Fibroblast of lung (primary cell): ENCODE results near the gene PPP1R9A. TPM values are rescaled to one million over a fixed set of nuclear protein-coding genes. Genes with fewer than 3 reads are reported as not detected.

Source experiments
- DNase-seq, 2 donors: peaks; one replicate each; pipeline versions ENCODE4 v3.0.0 to v3.0.0-alpha.2; 2010; ENCODE audit warnings: low read depth in 2 of 2
- H2AFZ ChIP-seq: 2 replicates; pipeline ENCODE4 v1.5.1; 2012; ENCODE audit warnings: low read length, control low read depth, inconsistent platforms
- H3K27ac ChIP-seq: 2 replicates; pipeline ENCODE4 v1.5.1; 2011; ENCODE audit warnings: low read length, control low read depth; ENCODE audit not compliant: insufficient read depth
- H3K27me3 ChIP-seq: 2 replicates; pipeline ENCODE4 v1.5.1; 2011; ENCODE audit warnings: mild to moderate bottlenecking, low read length; ENCODE audit not compliant: control insufficient read depth, insufficient read depth
- H3K36me3 ChIP-seq: 2 replicates; pipeline ENCODE4 v1.5.1; 2011; ENCODE audit warnings: low read length; ENCODE audit not compliant: control insufficient read depth, insufficient read depth
- H3K4me1 ChIP-seq: 2 replicates; pipeline ENCODE4 v1.5.1; 2011; ENCODE audit warnings: low read length; ENCODE audit not compliant: control insufficient read depth, insufficient read depth; ENCODE audit errors: extremely low read depth
- H3K4me2 ChIP-seq: 2 replicates; pipeline ENCODE4 v1.5.1; 2011; ENCODE audit warnings: low read length, control low read depth; ENCODE audit not compliant: insufficient read depth; ENCODE audit errors: extremely low read depth
- H3K4me3 ChIP-seq, 4 experiments: fragments of 200-600 bp in 1 of 4; sonication (generic) in 1 of 4; replicated peaks in 1 of 4; 2 replicates each; pipeline ENCODE4 v1.5.1; 2011 to 2016; ENCODE audit warnings: low read length in 4 of 4, low read depth in 3 of 4, mild to moderate bottlenecking in 3 of 4, control low read depth in 2 of 4, inconsistent platforms in 1 of 4, mixed read lengths in 1 of 4; ENCODE audit not compliant: insufficient read depth in 1 of 4; ENCODE audit errors: control extremely low read depth in 1 of 4
- H3K79me2 ChIP-seq: 2 replicates; pipeline ENCODE4 v1.5.1; 2012; ENCODE audit warnings: mild to moderate bottlenecking, low read length, inconsistent platforms; ENCODE audit not compliant: control insufficient read depth, insufficient read depth
- H3K9ac ChIP-seq: 2 replicates; pipeline ENCODE4 v1.5.1; 2011; ENCODE audit warnings: mild to moderate bottlenecking, low read length, control low read depth; ENCODE audit not compliant: insufficient read depth
- H3K9me3 ChIP-seq: 2 replicates; pipeline ENCODE4 v1.5.1; 2012; ENCODE audit warnings: low read depth, low read length; ENCODE audit not compliant: control insufficient read depth, insufficient read depth
- H4K20me1 ChIP-seq: 2 replicates; pipeline ENCODE4 v1.5.1; 2011; ENCODE audit warnings: low read length; ENCODE audit not compliant: control insufficient read depth, insufficient read depth; ENCODE audit errors: extremely low read depth
- CTCF ChIP-seq, 2 donors: IDR thresholded peaks in 1 of 2; conservative IDR thresholded peaks in 1 of 2; 1 replicate in 1 of 2; 2 replicates in 1 of 2; pipeline ENCODE4 v1.5.1; 2011 to 2012; ENCODE audit warnings: low read length in 2 of 2, control low read depth in 1 of 2, inconsistent platforms in 1 of 2, low read depth in 1 of 2, mild to moderate bottlenecking in 1 of 2
- EZH2 ChIP-seq: IDR thresholded peaks from 2 replicates; pipeline ENCODE4 v1.5.1; 2012; ENCODE audit warnings: low read length, control low read depth, mild to moderate bottlenecking; ENCODE audit errors: missing control alignments
- polyA plus RNA-seq, 2 donors: library from polyadenylated mRNA; depleted of rRNA in 1 of 2; stranded (reverse) in 1 of 2; unstranded in 1 of 2; fragments of >200 nt; gene quantifications; 2 replicates each; pipeline ENCODE4 v1.2.1, GENCODE V29; 2011 to 2012; ENCODE audit warnings: missing spikeins in 1 of 2
- total RNA-seq: library from RNA; depleted of rRNA; stranded (reverse); fragments of >200 nt; gene quantifications from 2 replicates; pipeline ENCODE4 v1.2.1, GENCODE V29; 2014

The PPP1R9A gene
- total and polyA plus RNA-seq, 2 donors (not counting 1 experiment from before 2014, with no cell fraction given): 0.68 to 3.3 TPM

DNA sequence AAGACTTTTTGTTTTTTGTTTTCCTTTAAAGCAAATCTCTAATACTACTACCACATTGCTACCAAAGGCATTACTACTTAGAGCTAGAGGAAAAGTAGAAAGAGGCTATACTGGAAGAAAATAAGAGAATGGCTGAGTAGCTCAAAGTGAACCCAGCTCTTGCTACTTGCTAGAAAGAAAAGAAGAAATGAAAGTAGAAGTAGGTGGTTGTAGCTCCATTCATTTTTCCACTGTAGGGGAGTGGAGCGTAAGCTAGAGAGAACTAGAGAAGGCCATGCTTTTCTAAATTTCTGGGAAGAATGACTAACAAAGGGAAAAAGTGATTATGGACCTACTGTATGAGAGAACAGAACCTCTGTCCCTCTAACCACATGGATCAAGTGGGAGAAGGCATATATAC is 232.5 kb downstream of the PPP1R9A start:
- Histone ChIP-seq H2AFZ (no peak overlapping the region), H4K20me1 (no peaks in the 10 kb centered on the region), H3K27me3 (no peaks in the 10 kb centered on the region), H3K36me3 (no peaks in the 10 kb centered on the region), H3K4me2 (no peak overlapping the region), H3K4me3 (no peak overlapping the region), H3K79me2 (no peaks in the 10 kb centered on the region), H3K4me1 (no peaks in the 10 kb centered on the region), H3K9me3 (no peaks in the 10 kb centered on the region), H3K9ac (no peak overlapping the region), H3K27ac (no peak overlapping the region)
- no peak for DNase-seq
- no peak for TF ChIP-seq CTCF (conservative IDR thresholded peaks at IDR 0.05 in 1 of 2, IDR thresholded peaks at IDR 0.05 in 1 of 2; ENCODE audit: low read depth in 1 of 2, low read length in 2 of 2)
- TF ChIP-seq EZH2: no peak

GRCh38 chr7:95141755-95142154 is 234.4 kb downstream of the PPP1R9A start:
- Histone ChIP-seq H3K9me3 (no peaks in the 10 kb centered on the region), H2AFZ (no peak overlapping the region), H3K9ac (no peak overlapping the region), H3K4me1 (no peaks in the 10 kb centered on the region), H3K4me2 (no peak overlapping the region), H3K36me3 (no peaks in the 10 kb centered on the region), H3K4me3 (no peak overlapping the region), H3K27ac (no peak overlapping the region), H4K20me1 (no peaks in the 10 kb centered on the region), H3K79me2 (no peaks in the 10 kb centered on the region), H3K27me3 (no peaks in the 10 kb centered on the region)
- peak; percentile 1 to 39 for DNase-seq
- TF ChIP-seq EZH2 (no peak), CTCF (conservative IDR thresholded peaks at IDR 0.05 in 1 of 2, IDR thresholded peaks at IDR 0.05 in 1 of 2; ENCODE audit: low read depth in 1 of 2, low read length in 2 of 2) (no peak)

DNA sequence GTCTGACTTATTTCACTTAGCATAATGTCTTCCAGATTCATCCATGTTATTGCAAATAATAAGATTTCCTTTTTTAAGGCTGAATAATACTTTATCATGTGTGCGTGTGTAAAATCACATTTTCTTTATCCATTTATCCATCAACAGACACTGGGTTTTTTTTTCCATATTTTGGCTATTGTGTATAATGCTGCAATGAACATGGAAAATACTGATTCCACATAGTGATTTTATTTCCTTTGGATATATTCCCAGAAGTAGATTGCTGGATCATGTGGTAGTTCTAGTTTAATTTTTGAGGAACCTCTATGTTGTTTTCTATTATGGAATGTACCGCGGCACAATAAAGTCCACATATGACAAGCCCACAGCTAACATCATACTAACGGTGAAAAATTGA is 236.9 kb downstream of the PPP1R9A start:
- no peaks in the 10 kb centered on the region for H3K36me3 ChIP-seq
- no peak for DNase-seq
- no peak overlapping the region for H2AFZ ChIP-seq
- no peak overlapping the region for H3K4me2 ChIP-seq
- TF ChIP-seq EZH2 (no peak), CTCF (conservative IDR thresholded peaks at IDR 0.05 in 1 of 2, IDR thresholded peaks at IDR 0.05 in 1 of 2; ENCODE audit: low read depth in 1 of 2, low read length in 2 of 2) (no peak)
- no peak overlapping the region for H3K27ac ChIP-seq
- no peaks in the 10 kb centered on the region for H3K4me1 ChIP-seq
- H3K27me3 ChIP-seq: no peaks in the 10 kb centered on the region
- H3K4me3 ChIP-seq: no peak overlapping the region
- H3K79me2 ChIP-seq: no peaks in the 10 kb centered on the region
- no peak overlapping the region for H3K9ac ChIP-seq
- no peaks in the 10 kb centered on the region for H4K20me1 ChIP-seq
- no peaks in the 10 kb centered on the region for H3K9me3 ChIP-seq
